ENCODE results near the gene OR6M1.

The OR6M1 gene

DNA sequence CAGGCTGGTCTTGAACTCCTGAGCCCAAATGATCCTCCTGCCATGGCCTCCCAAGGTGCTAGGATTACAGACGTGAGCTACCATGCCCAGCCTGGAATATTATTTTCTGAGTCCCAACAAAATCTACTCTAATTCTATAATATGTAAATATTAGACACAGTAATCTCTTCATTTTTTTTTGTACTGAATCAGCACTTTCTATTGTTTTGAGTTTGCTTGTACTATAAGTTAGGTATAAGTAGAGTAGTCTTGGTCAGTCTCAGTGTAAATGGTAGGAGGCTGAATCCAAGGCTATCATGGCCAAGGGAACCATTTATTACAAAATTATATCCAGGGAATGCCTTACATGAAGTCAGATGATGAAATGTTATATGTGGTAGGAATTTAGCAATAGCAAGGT is 32.2 kb downstream of the OR6M1 start:
- no peak for DNase-seq

GRCh38 chr11:123773026-123773425 is 33.1 kb downstream of the OR6M1 start:
- no peak for DNase-seq

- DNase-seq: no peak
These were observed 34.5 kb downstream of the OR6M1 start for GRCh38 chr11:123771664-123772063.

DNA sequence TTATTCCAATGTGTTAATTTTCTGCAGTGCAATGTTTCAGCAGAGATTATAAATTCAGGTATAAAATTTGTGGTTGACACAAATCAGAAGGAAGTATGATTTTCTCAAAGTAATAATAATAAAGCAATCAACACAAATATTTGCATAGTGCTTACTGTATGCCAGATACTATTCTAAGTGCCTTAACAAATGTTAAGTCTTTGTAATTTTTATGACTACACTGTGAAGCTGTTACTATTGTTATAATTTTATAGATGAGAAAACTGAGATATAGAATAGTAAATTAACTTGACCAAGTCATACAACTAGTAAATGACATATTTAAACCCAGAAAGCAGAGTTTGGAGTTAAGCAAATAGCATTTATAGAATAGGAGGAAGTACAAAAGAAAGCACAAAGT is 35.4 kb downstream of the OR6M1 start:
- no peak for DNase-seq

DNA sequence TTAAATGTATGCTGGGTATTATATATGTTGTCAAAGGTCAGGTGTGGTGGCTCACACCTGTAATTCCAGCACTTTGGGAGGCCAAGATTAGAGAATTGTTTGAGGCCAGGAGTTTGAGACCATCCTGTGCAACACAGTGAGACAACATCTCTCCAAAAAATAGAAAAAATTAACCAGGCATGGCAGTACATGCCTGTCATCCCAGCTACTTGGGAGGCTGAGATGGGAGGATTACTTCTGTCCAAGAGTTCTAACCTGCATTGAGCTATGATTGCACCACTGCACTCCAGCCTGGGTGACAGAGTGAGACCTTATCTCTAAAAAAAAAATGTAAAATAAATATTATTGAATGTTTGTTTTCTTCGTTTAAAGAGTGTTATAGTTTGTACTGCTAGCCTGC is 40.5 kb downstream of the OR6M1 start:
- DNase-seq: no peak

DNA sequence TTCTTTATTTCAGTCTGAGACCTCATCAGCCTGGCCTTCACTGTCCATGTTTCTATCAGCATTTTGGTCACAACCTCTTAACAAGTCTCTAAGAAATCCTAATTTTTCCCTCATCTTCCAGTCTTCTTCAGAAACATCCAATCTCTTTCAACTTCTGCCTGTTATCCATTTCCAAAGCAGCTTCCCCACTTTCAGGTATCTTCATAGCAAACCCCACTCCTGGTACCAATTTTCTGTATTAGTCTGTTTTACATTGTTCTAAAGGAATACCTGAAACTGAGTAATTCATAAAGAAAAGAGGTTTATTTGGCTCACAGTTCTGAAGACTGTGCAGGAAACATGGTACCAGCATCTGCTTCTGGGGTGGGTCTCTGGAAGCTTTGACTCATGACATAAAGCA is 43.7 kb downstream of the OR6M1 start:
- no peak for DNase-seq

DNA sequence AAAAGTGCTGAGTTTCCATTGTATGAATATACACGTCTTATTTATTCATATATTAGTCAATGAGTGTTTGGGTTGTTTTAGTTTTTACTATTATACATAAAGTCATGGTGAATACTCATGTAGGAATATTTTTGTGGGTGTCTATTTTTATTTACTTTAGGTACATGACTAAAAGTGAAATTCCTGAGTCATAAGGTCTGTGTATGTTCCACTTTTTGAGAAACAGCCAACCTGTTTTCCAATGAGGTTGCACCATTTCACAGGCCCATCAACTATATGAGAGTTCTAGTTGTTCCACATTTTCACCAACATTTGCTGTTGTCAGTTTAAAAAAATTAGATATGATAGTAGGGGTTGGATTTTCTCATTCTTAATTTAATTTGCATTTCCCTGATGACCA is 45.3 kb downstream of the OR6M1 start:
- DNase-seq: no peak

DNA sequence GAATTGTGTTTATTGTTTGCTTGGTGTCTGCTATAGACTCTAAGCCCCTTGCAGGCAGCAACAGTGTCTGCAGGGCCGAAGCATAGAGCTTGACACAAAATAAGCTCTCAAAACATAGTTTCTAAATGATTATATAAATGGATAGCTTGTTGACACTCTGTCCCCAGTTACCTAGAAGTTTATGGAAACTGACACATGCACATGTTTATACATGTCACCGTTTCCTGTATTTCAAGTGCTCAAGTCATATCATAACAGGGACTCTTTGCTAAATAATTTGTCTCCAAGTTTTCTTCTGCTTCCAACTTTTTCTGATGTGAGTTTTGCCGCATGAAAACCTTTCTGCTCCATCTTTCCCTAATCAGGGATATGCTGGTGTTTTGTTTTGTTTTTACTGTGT is 48.2 kb downstream of the OR6M1 start:
- DNase-seq: no peak

- no peak for DNase-seq
These were observed 50.3 kb downstream of the OR6M1 start for GRCh38 chr11:123755813-123756212.
